Smooth muscle cell (in vitro differentiated cells): ENCODE results near the gene FCGBP. TPM values are rescaled to one million over a fixed set of nuclear protein-coding genes. Genes with fewer than 3 reads are reported as not detected.

Experiments
- DNase-seq: peaks from one replicate; lab custom pipeline; 2025; ENCODE audit not compliant: unreplicated experiment; lab: John Stamatoyannopoulos, UW
- H2AFZ ChIP-seq: fragments of 200-600 bp; sonication (generic); 2 replicates; pipeline ENCODE4 v1.6.0; 2016; ENCODE audit warnings: antibody characterized with exemption, low read depth, mild to moderate bottlenecking
- H3F3A ChIP-seq: fragments of 200-600 bp; sonication (generic); 2 replicates; pipeline ENCODE4 v1.6.0; 2017; ENCODE audit warnings: antibody characterized with exemption, low read depth
- H3K27ac ChIP-seq: fragments of 200-600 bp; sonication (generic); 2 replicates; pipeline ENCODE4 v1.5.1; 2016; ENCODE audit warnings: low read depth, mild to moderate bottlenecking
- H3K27me3 ChIP-seq: fragments of 200-600 bp; sonication (generic); 2 replicates; pipeline ENCODE4 v1.6.1; 2016; ENCODE audit warnings: low read depth, mild to moderate bottlenecking
- H3K36me3 ChIP-seq: fragments of 200-600 bp; sonication (generic); 2 replicates; pipeline ENCODE4 v1.5.1; 2016; ENCODE audit warnings: low read depth
- H3K4me1 ChIP-seq: fragments of 200-600 bp; sonication (generic); 2 replicates; pipeline ENCODE4 v1.5.1; 2016; ENCODE audit warnings: low read depth
- H3K4me2 ChIP-seq: fragments of 200-600 bp; sonication (generic); 2 replicates; pipeline ENCODE4 v1.6.0; 2016; ENCODE audit warnings: mild to moderate bottlenecking
- H3K4me3 ChIP-seq: fragments of 200-600 bp; sonication (generic); 2 replicates; pipeline ENCODE4 v1.5.1; 2016; ENCODE audit warnings: mild to moderate bottlenecking
- H3K79me2 ChIP-seq: fragments of 200-600 bp; sonication (generic); 2 replicates; pipeline ENCODE4 v1.6.0; 2016; ENCODE audit warnings: low read depth, mild to moderate bottlenecking
- H3K9ac ChIP-seq: fragments of 200-600 bp; sonication (generic); 2 replicates; pipeline ENCODE4 v1.6.0; 2016; ENCODE audit warnings: low read depth
- H3K9me3 ChIP-seq: fragments of 200-600 bp; sonication (generic); replicated peaks from 2 replicates; pipeline ENCODE4 v1.5.1; 2016; ENCODE audit warnings: low read depth
- H4K20me1 ChIP-seq: fragments of 200-600 bp; sonication (generic); 2 replicates; pipeline ENCODE4 v1.6.0; 2016; ENCODE audit warnings: low read depth
- WGBS: methylation state at CpG from one replicate; pipeline ENCODE4 v1.1.7; 2016; ENCODE audit warnings: low lambda C conversion rate; 5-methylcytosine and 5-hydroxymethylcytosine counted together
- polyA plus RNA-seq: library from polyadenylated mRNA; unstranded; fragments of >200 nt; fragmentation: Nextera tagmentation; extraction: Ambion mirVana; gene quantifications from 2 replicates; pipeline ENCODE4 v1.2.1, GENCODE V29; 2016
- total RNA-seq: library from RNA; depleted of rRNA; stranded (reverse); fragments of >200 nt; gene quantifications from 2 replicates; pipeline ENCODE4 v1.2.3, GENCODE V29; 2014
- TF ChIP-seq, protein P1 (sequence below): fragments of 200-600 bp; sonication (generic); IDR thresholded peaks from 2 replicates; pipeline ENCODE4 v1.5.1; 2017; ENCODE audit warnings: borderline replicate concordance, mild to moderate bottlenecking, antibody characterized with exemption; ENCODE audit not compliant: insufficient read depth, poor library complexity, severe bottlenecking

FCGBP gene
- total RNA-seq (0.18 and 0.94 TPM in 2 replicates), polyA plus RNA-seq (0.04 and 0.15 TPM in 2 replicates)

GRCh38 chr19:39934584-39935363 lies at the start of gene FCGBP:
Gene FCGBP (minus strand): TSS chr19:39934634.
- no peak within 1 kb of the TSS for H2AFZ ChIP-seq
- H3K4me2 ChIP-seq: no peak within 1 kb of the TSS
- WGBS: 77% methylated on average over 4 of the region's 5 CpGs
- no peak within 1 kb of the TSS for H3K27ac ChIP-seq
- H4K20me1 ChIP-seq: no peaks in the 10 kb centered on the region
- TF ChIP-seq, protein P1, sequence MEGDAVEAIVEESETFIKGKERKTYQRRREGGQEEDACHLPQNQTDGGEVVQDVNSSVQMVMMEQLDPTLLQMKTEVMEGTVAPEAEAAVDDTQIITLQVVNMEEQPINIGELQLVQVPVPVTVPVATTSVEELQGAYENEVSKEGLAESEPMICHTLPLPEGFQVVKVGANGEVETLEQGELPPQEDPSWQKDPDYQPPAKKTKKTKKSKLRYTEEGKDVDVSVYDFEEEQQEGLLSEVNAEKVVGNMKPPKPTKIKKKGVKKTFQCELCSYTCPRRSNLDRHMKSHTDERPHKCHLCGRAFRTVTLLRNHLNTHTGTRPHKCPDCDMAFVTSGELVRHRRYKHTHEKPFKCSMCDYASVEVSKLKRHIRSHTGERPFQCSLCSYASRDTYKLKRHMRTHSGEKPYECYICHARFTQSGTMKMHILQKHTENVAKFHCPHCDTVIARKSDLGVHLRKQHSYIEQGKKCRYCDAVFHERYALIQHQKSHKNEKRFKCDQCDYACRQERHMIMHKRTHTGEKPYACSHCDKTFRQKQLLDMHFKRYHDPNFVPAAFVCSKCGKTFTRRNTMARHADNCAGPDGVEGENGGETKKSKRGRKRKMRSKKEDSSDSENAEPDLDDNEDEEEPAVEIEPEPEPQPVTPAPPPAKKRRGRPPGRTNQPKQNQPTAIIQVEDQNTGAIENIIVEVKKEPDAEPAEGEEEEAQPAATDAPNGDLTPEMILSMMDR: no peak
- H3K9me3 ChIP-seq: no peaks in the 10 kb centered on the region
- H3K9ac ChIP-seq: no peak within 1 kb of the TSS
- no peaks in the 10 kb centered on the region for H3F3A ChIP-seq
- H3K4me3 ChIP-seq: no peak within 1 kb of the TSS
- no peak for DNase-seq
- no peaks in the 10 kb centered on the region for H3K79me2 ChIP-seq
- no peaks in the 10 kb centered on the region for H3K27me3 ChIP-seq
- no peaks in the 10 kb centered on the region for H3K36me3 ChIP-seq
- H3K4me1 ChIP-seq: no peaks in the 10 kb centered on the region

DNA sequence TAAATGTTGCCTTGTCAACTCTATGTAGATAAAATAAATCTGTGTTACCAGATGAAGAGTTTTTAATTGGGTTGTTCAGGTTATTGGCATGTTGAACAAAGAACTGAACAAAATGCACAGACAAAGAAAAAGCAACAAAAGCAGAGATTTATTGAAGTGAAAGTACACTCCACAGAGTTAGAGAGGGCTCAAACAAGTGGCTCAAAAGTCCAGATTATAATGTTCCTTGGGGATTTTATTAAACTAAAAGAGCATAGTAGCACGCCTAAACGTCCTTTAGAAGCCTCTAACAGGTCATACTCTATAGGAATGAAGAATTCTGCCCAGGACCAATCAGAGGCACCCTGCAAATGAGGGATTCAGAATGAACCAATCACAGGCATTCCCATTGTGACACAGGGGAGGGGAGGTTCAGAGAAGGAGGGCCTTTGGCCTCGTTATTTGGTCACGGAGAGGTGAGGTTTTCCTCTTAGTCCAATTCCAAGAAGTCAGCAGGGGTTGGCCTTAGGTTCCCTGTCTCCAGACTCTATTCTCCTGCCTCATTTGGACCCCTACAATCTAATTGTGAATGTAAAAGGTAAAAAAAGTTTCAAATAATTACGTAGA lies 49.4 kb upstream of the FCGBP start:
- Histone ChIP-seq H3K9me3 (peaks cover 15% of the 10 kb centered on the region), H3K27ac (no peak overlapping the region), H3K27me3 (no peaks in the 10 kb centered on the region), H3K4me1 (no peaks in the 10 kb centered on the region), H2AFZ (no peak overlapping the region), H3K4me2 (no peak overlapping the region), H3K9ac (no peak overlapping the region), H3F3A (no peaks in the 10 kb centered on the region), H3K36me3 (peaks cover 16% of the 10 kb centered on the region), H4K20me1 (no peaks in the 10 kb centered on the region), H3K79me2 (peaks cover 24% of the 10 kb centered on the region), H3K4me3 (no peak overlapping the region)
- WGBS: 98% methylated on average over 5 of the region's 5 CpGs
- no peak for DNase-seq
- TF ChIP-seq, protein P1: no peak

DNA sequence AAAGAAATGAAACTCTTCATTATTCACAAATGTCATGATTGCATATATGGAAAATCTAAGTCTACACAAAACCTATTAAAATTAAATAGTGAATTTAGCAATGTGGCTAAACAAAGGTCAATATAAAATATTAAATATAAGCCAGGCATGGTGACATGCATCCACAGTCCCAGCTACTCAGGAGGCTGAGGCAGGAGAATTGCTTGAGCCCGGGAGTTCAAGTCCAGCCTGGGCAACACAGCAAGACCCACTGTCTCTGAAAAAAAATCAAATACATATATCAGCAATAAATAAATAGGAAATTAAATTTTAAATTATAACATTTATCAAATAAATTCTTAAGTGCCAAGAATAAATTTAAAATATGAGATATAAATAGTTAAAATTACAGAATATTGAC lies 48.4 kb upstream of the FCGBP start:
- H3K27me3 ChIP-seq: no peaks in the 10 kb centered on the region
- peaks cover 15% of the 10 kb centered on the region for H3K9me3 ChIP-seq
- H3K4me3 ChIP-seq: no peak overlapping the region
- H2AFZ ChIP-seq: no peak overlapping the region
- no peaks in the 10 kb centered on the region for H3K4me1 ChIP-seq
- peaks cover 15% of the 10 kb centered on the region for H3K79me2 ChIP-seq
- H3K36me3 ChIP-seq: peaks cover 23% of the 10 kb centered on the region
- no peak overlapping the region for H3K27ac ChIP-seq
- no peak overlapping the region for H3K9ac ChIP-seq
- no peaks in the 10 kb centered on the region for H4K20me1 ChIP-seq
- 100% methylated on average over 1 of the region's 1 CpG for WGBS
- H3K4me2 ChIP-seq: no peak overlapping the region
- TF ChIP-seq, protein P1: no peak
- no peaks in the 10 kb centered on the region for H3F3A ChIP-seq
- DNase-seq: no peak
